Kidney (tissue), 22 donors: ENCODE results near the gene KMT2D. TPM values are rescaled to one million over a fixed set of nuclear protein-coding genes. Genes with fewer than 3 reads are reported as not detected.

Source experiments
- DNase-seq, 5 donors: peaks; one replicate each; pipeline ENCODE4 v3.0.0-alpha.2; 2013 to 2020
- FAIRE-seq: peaks from 2 replicates; lab custom pipeline; 2012; peaks lifted over from hg19 to GRCh38; lab: Jason Lieb, UNC
- H3K27ac ChIP-seq, 2 donors: one replicate each; pipeline ENCODE4 v1.7.0; 2013; ENCODE audit warnings: low read depth in 2 of 2, low read length in 2 of 2, inconsistent platforms in 1 of 2
- H3K27me3 ChIP-seq: one replicate; pipeline ENCODE4 v1.7.1; 2013; ENCODE audit warnings: low read length, inconsistent platforms; ENCODE audit not compliant: control insufficient read depth, insufficient read depth
- H3K36me3 ChIP-seq, 3 donors: one replicate each; pipeline versions ENCODE4 v1.7.0 to v1.7.1; 2013; ENCODE audit warnings: low read length in 3 of 3, control low read depth in 1 of 3, inconsistent platforms in 1 of 3; ENCODE audit not compliant: insufficient read depth in 3 of 3, control insufficient read depth in 2 of 3
- H3K4me1 ChIP-seq, 3 donors: one replicate each; pipeline versions ENCODE4 v1.7.0 to v1.7.1; 2013; ENCODE audit warnings: low read length in 3 of 3, inconsistent platforms in 1 of 3, low read depth in 1 of 3; ENCODE audit not compliant: control insufficient read depth in 2 of 3, insufficient read depth in 2 of 3
- H3K4me3 ChIP-seq, 3 donors: one replicate each; pipeline versions ENCODE4 v1.7.0 to v1.8.1; 2013; ENCODE audit warnings: low read length in 3 of 3, control low read depth in 1 of 3, inconsistent platforms in 1 of 3
- H3K9ac ChIP-seq, 3 donors: one replicate each; pipeline versions ENCODE4 v1.7.0 to v1.7.1; 2013; ENCODE audit warnings: low read length in 3 of 3, control low read depth in 1 of 3, inconsistent platforms in 1 of 3
- H3K9me3 ChIP-seq, 3 donors: one replicate each; pipeline versions ENCODE4 v1.7.0 to v1.7.1; 2013; ENCODE audit warnings: low read length in 3 of 3, control low read depth in 1 of 3, inconsistent platforms in 1 of 3; ENCODE audit not compliant: control insufficient read depth in 2 of 3, insufficient read depth in 1 of 3
- CTCF ChIP-seq: IDR thresholded peaks from 3 replicates; pipeline ENCODE4 v1.5.1; 2012; ENCODE audit warnings: mild to moderate bottlenecking, moderate library complexity, borderline replicate concordance; ENCODE audit not compliant: insufficient read depth; ENCODE audit errors: extremely low read depth
- intact Hi-C: fragments of 100-400 bp; cut with DNase I; formaldehyde crosslinking; loops from one replicate; pipeline ENCODE4 v1.11.1; 2022
- long read RNA-seq, 10 donors: library from polyadenylated mRNA in 1 of 10; unstranded in 1 of 10; transcript quantifications; one replicate each; pipeline ENCODE4 v2.0.0 and lab custom pipeline, GENCODE V29; 2021 to 2026
- polyA plus RNA-seq: library from polyadenylated mRNA; stranded (reverse); fragments of 350-450 nt; fragmentation: Illumina TruSeq; extraction: RNeasy Lipid Tissue Mini Kit (QIAGEN cat#74804); gene quantifications from one replicate; pipeline ENCODE4 v1.2.3, GENCODE V29; 2014; ENCODE audit warnings: low read depth, low replicate concordance; ENCODE audit not compliant: insufficient read depth
- total RNA-seq: library from RNA; stranded (reverse); fragmentation: NEBNext Ultra II Directional; extraction: Animal tissue kit (Norgen Biotek cat#: 25700); gene quantifications from one replicate; pipeline ENCODE4 v1.2.1, GENCODE V29; 2021
- donor health status: control.
- donor health status: control.
- donor health status: control.
- donor health status: control.
- donor health status: control.
- donor health status: DM: yes; HTN: yes; CAD: no.
- donor health status: Normal renal cell carcinoma (clear cell type).

The KMT2D gene, protein sequence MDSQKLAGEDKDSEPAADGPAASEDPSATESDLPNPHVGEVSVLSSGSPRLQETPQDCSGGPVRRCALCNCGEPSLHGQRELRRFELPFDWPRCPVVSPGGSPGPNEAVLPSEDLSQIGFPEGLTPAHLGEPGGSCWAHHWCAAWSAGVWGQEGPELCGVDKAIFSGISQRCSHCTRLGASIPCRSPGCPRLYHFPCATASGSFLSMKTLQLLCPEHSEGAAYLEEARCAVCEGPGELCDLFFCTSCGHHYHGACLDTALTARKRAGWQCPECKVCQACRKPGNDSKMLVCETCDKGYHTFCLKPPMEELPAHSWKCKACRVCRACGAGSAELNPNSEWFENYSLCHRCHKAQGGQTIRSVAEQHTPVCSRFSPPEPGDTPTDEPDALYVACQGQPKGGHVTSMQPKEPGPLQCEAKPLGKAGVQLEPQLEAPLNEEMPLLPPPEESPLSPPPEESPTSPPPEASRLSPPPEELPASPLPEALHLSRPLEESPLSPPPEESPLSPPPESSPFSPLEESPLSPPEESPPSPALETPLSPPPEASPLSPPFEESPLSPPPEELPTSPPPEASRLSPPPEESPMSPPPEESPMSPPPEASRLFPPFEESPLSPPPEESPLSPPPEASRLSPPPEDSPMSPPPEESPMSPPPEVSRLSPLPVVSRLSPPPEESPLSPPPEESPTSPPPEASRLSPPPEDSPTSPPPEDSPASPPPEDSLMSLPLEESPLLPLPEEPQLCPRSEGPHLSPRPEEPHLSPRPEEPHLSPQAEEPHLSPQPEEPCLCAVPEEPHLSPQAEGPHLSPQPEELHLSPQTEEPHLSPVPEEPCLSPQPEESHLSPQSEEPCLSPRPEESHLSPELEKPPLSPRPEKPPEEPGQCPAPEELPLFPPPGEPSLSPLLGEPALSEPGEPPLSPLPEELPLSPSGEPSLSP (N-terminal part only)
- 89.9 TPM for total RNA-seq
- 5.0 TPM for polyA plus RNA-seq
- long read RNA-seq, donor 1, transcript KMT2D-207 (3 exons, 860 nt), result major isoform, 5 of 32 reads
- long read RNA-seq, donor 1, partial matches to known transcripts, result 27 of 32 reads
- long read RNA-seq, donor 1, other reads (novel, unspliced or antisense), result 0 of 32 reads
- long read RNA-seq, donor 2, partial matches to known transcripts, result 10 of 11 reads
- long read RNA-seq, donor 2, other reads (novel, unspliced or antisense), result 0 of 11 reads
- long read RNA-seq, donor 3, partial matches to known transcripts, result 0 of 1 reads
- long read RNA-seq, donor 3, other reads (novel, unspliced or antisense), result 0 of 1 reads
- long read RNA-seq, donor 4, partial matches to known transcripts, result 0 of 1 reads
- long read RNA-seq, donor 4, other reads (novel, unspliced or antisense), result 0 of 1 reads
- long read RNA-seq, donor 5, result 0 reads
- long read RNA-seq, donor 6, result 0 reads
- long read RNA-seq, donor 7, partial matches to known transcripts, result 2 of 16 reads
- long read RNA-seq, donor 7, other reads (novel, unspliced or antisense), result 14 of 16 reads
- long read RNA-seq, donor 8, result 0 reads
- long read RNA-seq, donor 9, result 0 reads
- long read RNA-seq, donor 10, partial matches to known transcripts, result 5 of 6 reads
- long read RNA-seq, donor 10, other reads (novel, unspliced or antisense), result 0 of 6 reads

DNA sequence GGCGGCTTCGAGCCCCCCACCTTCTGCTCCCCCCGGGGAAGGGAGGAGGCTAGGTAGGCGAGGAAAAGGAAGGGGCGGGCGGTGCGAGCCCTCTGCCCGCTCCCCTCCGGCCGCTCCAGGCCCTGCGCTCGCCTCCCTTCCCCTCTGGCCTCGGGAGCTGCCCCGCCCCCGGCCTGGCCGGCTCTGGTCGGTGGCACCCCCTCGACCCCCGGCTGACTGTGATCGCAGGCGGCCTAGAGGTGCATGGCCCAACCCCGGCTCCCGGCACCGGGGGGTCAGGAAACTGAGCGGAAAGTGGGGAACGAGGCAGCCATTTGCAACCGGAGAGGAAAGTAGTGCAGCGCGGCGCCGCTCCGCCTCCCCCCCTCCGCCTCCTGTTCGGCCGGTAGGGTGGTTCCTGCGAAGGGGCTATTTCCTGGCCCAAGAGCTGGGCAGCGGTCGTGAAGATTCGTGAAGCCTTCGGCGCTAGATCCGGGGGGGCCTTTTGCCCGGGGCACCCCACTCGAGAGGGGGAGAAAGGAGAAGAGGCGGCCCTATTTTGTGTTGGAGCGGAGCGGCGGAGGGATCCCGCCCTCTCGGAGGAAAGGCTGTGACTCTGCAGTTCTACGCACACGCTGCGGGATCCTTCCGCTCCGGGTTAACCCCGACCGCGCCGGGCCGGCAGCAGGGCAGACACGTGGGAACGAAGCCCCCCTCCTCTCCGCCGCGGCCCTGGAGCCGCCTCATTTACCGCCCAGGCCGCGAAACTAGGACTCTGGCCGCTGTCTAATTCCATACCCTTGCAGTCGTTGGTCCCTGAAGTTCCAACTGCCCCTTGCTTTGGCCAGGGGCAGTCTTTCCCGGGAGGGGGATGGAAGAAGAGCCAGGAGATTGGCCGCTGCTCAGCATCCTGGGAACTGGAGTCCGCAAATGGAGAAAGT lies at the start of gene KMT2D:
Gene KMT2D (minus strand): TSS at position 558 of the 920 bp plus-strand sequence. CDS start 5,470 bp downstream, outside the sequence.
- TF ChIP-seq CTCF, result peak; percentile 19
- Histone ChIP-seq H3K27ac (peak within 1 kb of the TSS; percentile 96 to 98), H3K9me3 (no peaks in the 10 kb centered on the region), H3K27me3 (no peaks in the 10 kb centered on the region), H3K36me3 (no peaks in the 10 kb centered on the region), H3K4me3 (peak within 1 kb of the TSS; percentile 68 to 96 (median 88)), H3K9ac (peak within 1 kb of the TSS; percentile 41 to 85 (median 74)), H3K4me1 (peaks cover 3 to 39% (median 28%) of the 10 kb centered on the region in 3 donors)
- peak; percentile 95 to 98 (median 97) for DNase-seq
- intact Hi-C loops, result loop anchor here (10.0 kb wide), 1 partner anchor 64 kb away; no protein-coding TSS in a partner anchor
- no peak for FAIRE-seq

DNA sequence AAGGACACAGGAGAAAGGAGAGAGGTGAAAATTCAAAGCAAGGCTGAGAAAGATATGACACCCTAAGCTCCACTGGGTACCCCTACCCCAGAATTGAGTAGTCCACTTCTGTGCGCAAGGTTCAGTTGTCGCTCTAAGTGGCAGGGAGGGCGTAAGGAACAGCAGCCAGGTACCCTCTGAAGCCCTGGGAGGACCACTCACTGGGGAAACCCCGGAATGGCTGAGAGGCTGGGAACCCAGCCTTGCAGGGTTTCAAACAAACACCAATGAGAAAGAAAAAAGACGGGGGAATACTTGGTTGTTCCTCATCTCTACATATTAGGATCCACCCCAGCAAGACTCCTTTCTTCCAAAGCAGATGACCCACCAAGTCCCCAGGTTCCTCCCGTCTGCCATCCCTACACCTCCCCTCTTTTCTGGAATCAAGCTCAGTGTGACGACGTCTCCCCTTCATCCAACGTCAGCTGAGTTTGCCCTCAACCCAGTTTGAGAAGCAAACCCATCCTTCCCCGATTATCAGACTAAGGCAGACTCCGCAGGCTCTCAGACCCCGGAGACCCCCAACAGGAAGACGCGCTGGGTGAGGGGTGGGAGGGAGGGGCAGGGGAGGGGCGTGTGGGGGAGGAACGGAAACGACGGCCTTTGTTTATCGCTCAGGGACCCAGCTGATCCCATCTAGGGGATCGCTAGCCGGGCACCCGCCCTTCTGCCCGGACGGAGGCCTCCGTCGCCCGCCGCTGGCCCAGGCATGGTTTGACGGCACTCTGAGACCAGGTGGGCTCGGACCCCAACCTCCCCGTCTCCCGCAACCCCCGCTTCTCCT lies 49.3 kb upstream of the KMT2D start:
- H3K27ac ChIP-seq, result peak overlapping the region; percentile 98 to 99
- no peak for TF ChIP-seq CTCF
- FAIRE-seq (no peak), DNase-seq (peak in 4 of 5 donors; percentile 55 to 77 (median 72))
- peaks cover 0 to 20% (median 7%) of the 10 kb centered on the region in 3 donors for H3K36me3 ChIP-seq
- intact Hi-C loops, result no loop called here
- H3K27me3 ChIP-seq, result no peaks in the 10 kb centered on the region
- H3K4me3 ChIP-seq, result peak overlapping the region; percentile 78 to 95 (median 79)
- H3K4me1 ChIP-seq, result peaks cover 3 to 14% (median 10%) of the 10 kb centered on the region in 3 donors
- no peaks in the 10 kb centered on the region for H3K9me3 ChIP-seq
- peak overlapping the region; percentile 69 to 99 (median 98) for H3K9ac ChIP-seq
